Upper lobe of left lung (tissue), 6 donors: ENCODE results near the gene FAM171A2. TPM values are rescaled to one million over a fixed set of nuclear protein-coding genes. Genes with fewer than 3 reads are reported as not detected.
"Not testable (repeated sequence)": the region's sequence is repeated elsewhere in the genome, so short reads cannot be mapped to it uniquely, and the experiment has no call there.

ENCODE experiments used
- ATAC-seq, 2 donors: fragments of 200-7000 bp; cut with Tn5 transposase; one replicate each; pipeline ENCODE4 v1.9.1; 2022; ENCODE audit warnings: mild to moderate bottlenecking in 2 of 2, moderate library complexity in 2 of 2; ENCODE audit not compliant: low FRiP score in 2 of 2
- DNase-seq, 2 donors: peaks; one replicate each; pipeline ENCODE4 v3.0.0-alpha.2; 2019 to 2020
- H3K27ac ChIP-seq, 4 donors: fragments of 200-600 bp; sonication (generic); one replicate each; pipeline ENCODE4 v1.5.1; 2016 to 2019
- H3K27me3 ChIP-seq, 4 donors: fragments of 200-600 bp; sonication (generic); one replicate each; pipeline ENCODE4 v1.5.1; 2017 to 2019
- H3K36me3 ChIP-seq, 4 donors: fragments of 200-600 bp; sonication (generic); one replicate each; pipeline ENCODE4 v1.5.1; 2016 to 2019
- H3K4me1 ChIP-seq, 4 donors: fragments of 200-600 bp; sonication (generic); one replicate each; pipeline ENCODE4 v1.5.1; 2018 to 2019
- H3K4me3 ChIP-seq, 4 donors: fragments of 200-600 bp; sonication (generic); one replicate each; pipeline ENCODE4 v1.5.1; 2017 to 2019; ENCODE audit warnings: mild to moderate bottlenecking in 2 of 4, moderate library complexity in 1 of 4
- H3K9me3 ChIP-seq, 4 donors: fragments of 200-600 bp; sonication (generic); one replicate each; pipeline ENCODE4 v1.5.1; 2018 to 2019
- EP300 ChIP-seq, 4 donors: sonication (generic); formaldehyde crosslinking; IDR thresholded peaks; one replicate each; pipeline ENCODE4 v1.5.1; 2017; ENCODE audit warnings: antibody characterized with exemption in 4 of 4, control low read depth in 2 of 4
- POLR2A ChIP-seq, 4 donors: fragments of 450-650 bp; IDR thresholded peaks; one replicate each; pipeline ENCODE4 v1.5.1; 2016 to 2017; ENCODE audit warnings: antibody characterized with exemption in 4 of 4, mild to moderate bottlenecking in 2 of 4
- POLR2AphosphoS5 ChIP-seq, 2 donors: sonication (generic); formaldehyde crosslinking; IDR thresholded peaks; one replicate each; pipeline ENCODE4 v1.5.1; 2017; ENCODE audit warnings: antibody characterized with exemption in 2 of 2
- WGBS, 2 donors: methylation state at CpG; one replicate each; pipeline ENCODE4 v1.1.5; 2017 to 2018; 5-methylcytosine and 5-hydroxymethylcytosine counted together
- total RNA-seq, 6 donors: library from RNA; depleted of rRNA in 4 of 6; stranded (reverse); fragments of >200 nt in 4 of 6; gene quantifications; one replicate each; pipeline versions ENCODE4 v1.1.0 to v1.2.1, GENCODE V29; 2016 to 2021
- TF ChIP-seq, protein P1 (sequence below), 6 experiments: fragments of 450-650 bp in 4 of 6; fragments of 200-600 bp in 2 of 6; sonication (generic) in 2 of 6; IDR thresholded peaks; one replicate each; pipeline ENCODE4 v1.5.1; 2016 to 2019; ENCODE audit warnings: antibody characterized with exemption in 6 of 6
- donor health status: DM: no; HTN: no; CAD: no; lungs with moderate emphysema.
- donor health status: DM: no; HTN: yes; CAD: no; lungs with severe emphysema.

The FAM171A2 gene
- total RNA-seq, 6 donors from 2014 or later: 0.61 to 4.6 (median 0.98) TPM; not detected in 1

DNA sequence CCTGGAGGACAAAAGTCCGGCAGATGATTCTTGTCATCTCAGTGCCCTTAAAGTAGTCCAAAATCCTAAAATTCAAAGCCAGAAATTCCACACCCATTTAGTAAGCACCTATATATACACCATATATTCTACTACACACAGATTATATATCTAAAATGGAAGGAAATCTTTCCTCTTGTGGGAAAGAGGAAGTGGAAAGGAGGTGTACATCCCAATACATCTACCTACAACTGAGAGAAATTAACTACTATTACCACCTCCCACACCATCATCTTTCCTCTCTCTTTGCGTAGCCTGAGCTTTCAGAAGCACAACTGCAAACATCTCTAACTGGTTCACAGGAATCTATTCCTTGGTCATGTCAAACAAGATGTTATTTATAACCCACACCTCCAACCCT, 31.2 kb upstream of the FAM171A2 start:
- TF ChIP-seq POLR2AphosphoS5 (IDR thresholded peaks at IDR 0.05): no peak
- TF ChIP-seq POLR2A (IDR thresholded peaks at IDR 0.05): no peak
- TF ChIP-seq, protein P1, sequence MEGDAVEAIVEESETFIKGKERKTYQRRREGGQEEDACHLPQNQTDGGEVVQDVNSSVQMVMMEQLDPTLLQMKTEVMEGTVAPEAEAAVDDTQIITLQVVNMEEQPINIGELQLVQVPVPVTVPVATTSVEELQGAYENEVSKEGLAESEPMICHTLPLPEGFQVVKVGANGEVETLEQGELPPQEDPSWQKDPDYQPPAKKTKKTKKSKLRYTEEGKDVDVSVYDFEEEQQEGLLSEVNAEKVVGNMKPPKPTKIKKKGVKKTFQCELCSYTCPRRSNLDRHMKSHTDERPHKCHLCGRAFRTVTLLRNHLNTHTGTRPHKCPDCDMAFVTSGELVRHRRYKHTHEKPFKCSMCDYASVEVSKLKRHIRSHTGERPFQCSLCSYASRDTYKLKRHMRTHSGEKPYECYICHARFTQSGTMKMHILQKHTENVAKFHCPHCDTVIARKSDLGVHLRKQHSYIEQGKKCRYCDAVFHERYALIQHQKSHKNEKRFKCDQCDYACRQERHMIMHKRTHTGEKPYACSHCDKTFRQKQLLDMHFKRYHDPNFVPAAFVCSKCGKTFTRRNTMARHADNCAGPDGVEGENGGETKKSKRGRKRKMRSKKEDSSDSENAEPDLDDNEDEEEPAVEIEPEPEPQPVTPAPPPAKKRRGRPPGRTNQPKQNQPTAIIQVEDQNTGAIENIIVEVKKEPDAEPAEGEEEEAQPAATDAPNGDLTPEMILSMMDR (IDR thresholded peaks at IDR 0.05): no peak
- TF ChIP-seq EP300 (IDR thresholded peaks at IDR 0.05): no peak
- Histone ChIP-seq H3K36me3 (peaks cover 9 to 32% (median 21%) of the 10 kb centered on the region in 4 donors), H3K4me1 (no peaks in the 10 kb centered on the region), H3K27me3 (no peaks in the 10 kb centered on the region), H3K9me3 (no peaks in the 10 kb centered on the region), H3K4me3 (no peak overlapping the region), H3K27ac (no peak overlapping the region)
- ATAC-seq: no peak
- no peak for DNase-seq
- WGBS, 2 donors: 90 to 91% methylated on average over 2 of the region's 2 CpGs

DNA sequence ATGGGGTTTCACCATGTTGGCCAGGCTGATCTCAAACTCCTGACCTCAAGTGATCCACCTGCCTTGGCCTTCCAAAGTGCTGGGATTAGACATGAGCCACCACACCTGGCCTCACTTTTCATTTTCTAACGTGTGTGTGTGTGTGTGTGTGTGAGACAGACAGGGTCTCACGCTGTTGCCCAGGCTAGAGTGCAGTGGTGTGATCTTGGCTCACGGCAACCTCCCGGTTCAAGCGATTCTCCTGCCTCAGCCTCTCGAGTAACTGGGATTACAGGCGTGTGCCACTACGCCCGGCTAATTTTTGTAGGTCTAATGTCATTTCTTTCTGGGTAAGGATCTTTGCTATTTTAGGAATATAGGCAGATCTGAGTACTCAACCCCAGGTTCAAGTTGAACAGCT, 30.5 kb upstream of the FAM171A2 start:
- ATAC-seq, H3K27me3 ChIP-seq, H3K4me3 ChIP-seq, H3K27ac ChIP-seq, DNase-seq, H3K9me3 ChIP-seq, H3K4me1 ChIP-seq: not testable (repeated sequence)
- WGBS, 2 donors: 97 to 98% methylated on average over 7 to 9 of the region's 9 CpGs
- H3K36me3 ChIP-seq: peaks cover 3 to 25% (median 14%) of the 10 kb centered on the region in 4 donors

DNA sequence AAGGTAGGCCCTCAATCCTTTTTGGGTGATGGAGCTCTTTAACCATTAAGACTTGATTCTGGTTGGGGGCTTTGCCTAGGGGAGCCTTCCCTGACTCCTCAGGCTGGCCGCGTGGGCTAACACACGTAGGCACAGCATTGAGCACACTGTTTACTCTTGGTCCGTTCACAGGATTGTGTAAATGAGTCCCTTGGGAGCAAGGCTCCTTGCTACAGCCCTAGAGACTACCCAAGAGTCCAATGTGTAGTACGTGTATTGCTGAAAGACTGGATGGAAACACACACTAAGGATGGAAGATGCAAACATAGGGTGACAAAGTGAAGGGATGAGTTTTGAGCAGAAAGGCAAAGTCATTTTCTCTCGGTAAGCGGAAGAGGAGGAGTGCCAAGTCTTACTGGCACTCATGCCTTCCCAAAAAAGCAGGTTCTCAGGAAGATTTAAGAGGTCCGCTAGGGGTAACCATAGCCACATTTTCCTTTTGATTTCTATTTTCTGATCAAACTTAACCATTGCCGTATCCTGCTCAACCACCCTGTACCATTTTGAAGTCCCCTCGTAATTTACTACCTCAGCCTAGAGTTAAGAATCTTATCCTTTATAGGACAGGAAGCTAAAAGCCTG, 26.7 kb upstream of the FAM171A2 start:
- no peak overlapping the region for H3K4me3 ChIP-seq
- DNase-seq (no peak), ATAC-seq (no peak)
- no peaks in the 10 kb centered on the region for H3K9me3 ChIP-seq
- H3K4me1 ChIP-seq: peaks cover 8 to 10% (median 9%) of the 10 kb centered on the region in 4 donors
- H3K27me3 ChIP-seq: no peaks in the 10 kb centered on the region
- WGBS, 2 donors: 76 to 87% methylated on average over 10 of the region's 10 CpGs
- H3K36me3 ChIP-seq: no peaks in the 10 kb centered on the region
- H3K27ac ChIP-seq: no peak overlapping the region
- TF ChIP-seq POLR2A (IDR thresholded peaks at IDR 0.05): no peak
- TF ChIP-seq, protein P1 (IDR thresholded peaks at IDR 0.05): no peak
- TF ChIP-seq POLR2AphosphoS5 (IDR thresholded peaks at IDR 0.05): no peak
- no peak for TF ChIP-seq EP300 (IDR thresholded peaks at IDR 0.05)

DNA sequence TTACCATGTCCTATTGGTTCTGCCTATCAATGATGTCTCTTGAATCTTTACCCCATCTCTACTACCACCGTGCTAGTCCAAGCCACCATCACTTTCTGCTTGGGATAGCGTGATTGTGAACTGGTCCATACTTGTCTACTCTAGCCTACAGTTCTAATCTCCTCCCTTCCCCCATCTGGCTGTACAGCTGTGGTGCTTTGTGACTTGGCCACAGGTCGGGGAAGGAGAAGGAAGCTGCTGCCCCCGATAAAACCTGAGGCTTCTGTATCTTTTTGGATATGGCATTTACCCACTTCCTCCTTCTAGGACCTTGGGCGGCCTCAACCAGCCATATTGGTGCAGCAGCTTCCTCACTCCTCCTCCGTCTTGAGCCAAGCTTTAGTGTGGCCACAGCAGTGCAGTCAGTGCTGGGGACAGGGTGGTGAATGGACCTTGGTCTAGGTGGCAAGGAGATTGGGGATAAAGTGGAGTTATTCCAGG, 26.1 kb upstream of the FAM171A2 start:
- H3K36me3 ChIP-seq: no peaks in the 10 kb centered on the region

DNA sequence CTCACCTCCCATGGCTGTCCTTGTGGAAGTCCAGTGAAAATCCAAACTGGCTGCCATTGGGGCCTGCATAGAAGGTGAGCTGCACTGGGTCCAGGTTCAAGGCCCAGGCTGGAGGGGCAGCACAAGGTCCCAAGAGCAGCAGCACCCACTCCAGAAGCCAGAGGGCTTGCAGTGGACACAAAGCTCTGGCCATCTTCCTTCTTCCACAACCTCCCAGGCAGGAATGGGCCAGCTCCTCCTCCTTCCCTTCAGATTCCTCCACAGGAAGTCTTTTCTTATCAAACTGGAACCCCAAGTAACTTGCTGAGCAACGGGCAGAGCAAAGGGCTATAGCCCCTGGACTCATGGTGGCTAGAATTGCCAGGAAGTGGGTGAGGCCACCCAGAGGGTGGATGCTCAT, 25.6 kb upstream of the FAM171A2 start, which contains the start of gene ITGA2B:
ITGA2B (minus strand) TSS at position 369 of the 400 bp plus-strand sequence; CDS start at position 193, 176 bp downstream.
- Histone ChIP-seq H3K9me3 (no peaks in the 10 kb centered on the region), H3K4me3 (no peak within 1 kb of the TSS), H3K27me3 (peaks cover 0 to 5% (median 2%) of the 10 kb centered on the region in 4 donors), H3K27ac (no peak within 1 kb of the TSS), H3K36me3 (no peaks in the 10 kb centered on the region), H3K4me1 (peaks cover 16 to 19% (median 19%) of the 10 kb centered on the region in 4 donors)
- ATAC-seq (no peak), DNase-seq (no peak)
- WGBS, 2 donors: 36 to 45% methylated on average over 1 of the region's 1 CpG
- TF ChIP-seq, protein P1 (IDR thresholded peaks at IDR 0.05): no peak
- no peak for TF ChIP-seq POLR2AphosphoS5 (IDR thresholded peaks at IDR 0.05)
- no peak for TF ChIP-seq POLR2A (IDR thresholded peaks at IDR 0.05)
- TF ChIP-seq EP300 (IDR thresholded peaks at IDR 0.05): no peak

More for the DNA sequence above, 26.1 kb upstream of the FAM171A2 start:
- 64 to 81% methylated on average over 6 of the region's 6 CpGs for WGBS, 2 donors
- H3K4me3 ChIP-seq: no peak overlapping the region
- no peak for ATAC-seq
- no peak for DNase-seq
- TF ChIP-seq EP300 (IDR thresholded peaks at IDR 0.05) (no peak), POLR2AphosphoS5 (IDR thresholded peaks at IDR 0.05) (no peak), POLR2A (IDR thresholded peaks at IDR 0.05) (no peak)
- TF ChIP-seq, protein P1 (IDR thresholded peaks at IDR 0.05): no peak
- no peaks in the 10 kb centered on the region for H3K9me3 ChIP-seq
- peaks cover 0 to under 1% (median 0%) of the 10 kb centered on the region in 4 donors for H3K27me3 ChIP-seq
- H3K4me1 ChIP-seq: peaks cover 12 to 15% (median 15%) of the 10 kb centered on the region in 4 donors
- H3K27ac ChIP-seq: no peak overlapping the region
